BJ (cell line): ENCODE results near the gene PTTG1IP. TPM values are rescaled to one million over a fixed set of nuclear protein-coding genes. Genes with fewer than 3 reads are reported as not detected.

Experiments
- CTCF ChIA-PET: fragments of 350-600 bp; formaldehyde crosslinking; extraction: SDS; loops from one replicate; lab custom pipeline; 2021; ENCODE audit warnings: antibody characterized with exemption, inconsistent platforms; lab: Yijun Ruan, JAX
- POLR2A ChIA-PET: fragments of 300-600 bp; sonication (Branson Sonifier 250); formaldehyde crosslinking; extraction: SDS; loops from one replicate; lab custom pipeline; 2021; ENCODE audit warnings: antibody characterized with exemption; lab: Charles Lee
- DNase-seq: peaks from one replicate; pipeline ENCODE4 v3.0.0-alpha.2; 2011; ENCODE audit warnings: low read depth
- H3K27me3 ChIP-seq: 2 replicates; pipeline ENCODE4 v1.6.0; 2011; ENCODE audit warnings: low read length; ENCODE audit not compliant: control insufficient read depth, insufficient read depth
- H3K36me3 ChIP-seq: 2 replicates; pipeline ENCODE4 v1.5.1; 2011; ENCODE audit warnings: low read length; ENCODE audit not compliant: control insufficient read depth, insufficient read depth
- H3K4me3 ChIP-seq: 2 replicates; pipeline ENCODE4 v1.5.1; 2011; ENCODE audit warnings: low read depth, mild to moderate bottlenecking, control low read depth, low read length
- CTCF ChIP-seq: IDR thresholded peaks from 2 replicates; pipeline ENCODE4 v1.5.1; 2011; ENCODE audit warnings: low read depth, mild to moderate bottlenecking, control low read depth, inconsistent platforms, low read length, moderate library complexity; ENCODE audit not compliant: insufficient read depth
- polyA plus RNA-seq: library from polyadenylated mRNA; depleted of rRNA; stranded (reverse); fragments of >200 nt; gene quantifications from 2 replicates; pipeline ENCODE4 v1.2.3, GENCODE V29; 2011

Gene PTTG1IP
- polyA plus RNA-seq, 1 experiment = 249 TPM

- ChIA-PET POLR2A (no interaction called here), CTCF (no interaction called here)
- Histone ChIP-seq H3K36me3 (no peaks in the 10 kb centered on the region), H3K27me3 (peaks cover 10% of the 10 kb centered on the region), H3K4me3 (no peak overlapping the region)
- TF ChIP-seq CTCF = no peak
- DNase-seq = no peak
Measured at GRCh38 chr21:44838951-44839350, 34.5 kb downstream of the PTTG1IP start.

- TF ChIP-seq CTCF = no peak
- ChIA-PET POLR2A (interaction anchor here (0.5 kb wide), 1 partner anchor 1585 kb away, joined by 4 read pairs; no protein-coding TSS in a partner anchor), CTCF (no interaction called here)
- no peaks in the 10 kb centered on the region for H3K36me3 ChIP-seq
- no peak for DNase-seq
- H3K27me3 ChIP-seq = peaks cover 10% of the 10 kb centered on the region
- no peak overlapping the region for H3K4me3 ChIP-seq
Measured at GRCh38 chr21:44838039-44838895, 35.2 kb downstream of the PTTG1IP start.

DNA sequence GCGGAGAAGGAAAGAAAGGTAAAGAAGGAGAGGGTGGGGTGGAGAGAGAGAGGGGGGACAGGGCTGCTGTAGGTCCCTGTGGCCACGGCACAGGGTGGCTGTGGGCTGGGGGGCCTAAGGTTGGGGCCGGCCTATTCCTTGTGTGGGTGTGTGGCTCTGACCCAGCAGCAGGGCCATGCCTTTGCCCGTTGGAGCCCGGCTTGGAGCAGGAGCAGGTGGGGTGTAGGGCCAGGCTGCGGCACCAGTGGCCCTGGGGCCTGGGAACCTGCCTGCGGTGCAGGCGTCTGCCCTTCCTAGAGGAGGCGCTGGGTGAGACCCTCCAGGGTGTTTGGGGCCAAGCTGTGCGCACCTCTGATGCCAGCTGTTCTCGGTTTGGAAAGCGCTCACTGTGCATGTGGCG is 36.0 kb downstream of the PTTG1IP start:
- no peak for TF ChIP-seq CTCF
- H3K4me3 ChIP-seq = no peak overlapping the region
- POLR2A ChIA-PET = interaction anchor here (0.5 kb wide), 1 partner anchor 1586 kb away, joined by 4 read pairs; no protein-coding TSS in a partner anchor
- peaks cover 10% of the 10 kb centered on the region for H3K27me3 ChIP-seq
- CTCF ChIA-PET = no interaction called here
- DNase-seq = no peak
- H3K36me3 ChIP-seq = no peaks in the 10 kb centered on the region

DNA sequence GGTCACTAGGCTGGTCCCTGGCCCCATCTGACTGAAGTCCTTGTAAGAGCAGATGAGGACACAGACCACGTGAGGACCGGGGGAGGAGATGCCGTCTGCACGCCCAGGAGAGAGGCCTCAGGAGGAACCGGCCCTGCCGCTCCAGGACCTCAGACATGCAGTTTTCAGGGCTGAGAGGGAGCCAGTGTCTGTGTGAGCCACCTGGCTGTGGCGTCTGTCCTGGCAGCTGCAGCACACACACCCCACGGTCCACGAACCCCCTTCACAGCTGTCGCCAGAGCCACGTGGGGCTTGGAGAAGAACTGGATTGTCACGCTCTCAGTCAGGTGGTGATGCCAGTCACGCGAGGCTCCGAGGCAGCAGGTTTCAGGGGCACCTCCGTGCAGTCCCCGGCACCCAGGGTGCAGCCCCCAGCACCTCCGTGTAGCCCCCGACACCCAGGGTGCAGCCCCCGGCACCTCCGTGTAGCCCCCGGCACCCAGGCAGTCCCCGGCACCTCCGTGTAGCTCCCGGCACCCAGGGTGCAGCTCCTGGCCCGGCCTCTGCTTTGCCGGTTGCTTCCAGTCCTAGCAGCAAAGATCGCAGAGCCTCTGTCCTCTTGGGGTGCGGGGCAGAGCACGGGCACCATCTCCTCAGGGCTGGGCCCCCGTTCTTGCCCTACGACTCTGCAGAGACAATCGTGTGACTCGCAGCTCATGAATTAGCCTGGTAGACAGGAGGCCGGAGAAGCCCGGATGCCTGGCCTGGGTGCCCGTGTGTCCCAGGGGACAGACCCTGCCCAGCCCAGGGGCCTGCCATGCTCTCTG is 36.6 kb downstream of the PTTG1IP start:
- DNase-seq = no peak
- no peak overlapping the region for H3K4me3 ChIP-seq
- TF ChIP-seq CTCF = no peak
- peaks cover 8% of the 10 kb centered on the region for H3K27me3 ChIP-seq
- no peaks in the 10 kb centered on the region for H3K36me3 ChIP-seq
- ChIA-PET POLR2A (no interaction called here), CTCF (no interaction called here)

GRCh38 chr21:44836349-44836665 is 37.2 kb downstream of the PTTG1IP start:
- no peak overlapping the region for H3K4me3 ChIP-seq
- peaks cover 5% of the 10 kb centered on the region for H3K27me3 ChIP-seq
- no peak for TF ChIP-seq CTCF
- POLR2A ChIA-PET = no interaction called here
- CTCF ChIA-PET = no interaction called here
- no peaks in the 10 kb centered on the region for H3K36me3 ChIP-seq
- DNase-seq = no peak
